ENCODE data around the gene GRIN2C.
"Not testable (repeated sequence)": the region's sequence is repeated elsewhere in the genome, so short reads cannot be mapped to it uniquely, and the experiment has no call there.

Gene GRIN2C

GRCh38 chr17:74859459-74860228 is at the start of gene GRIN2C:
GRIN2C (minus strand) TSS chr17:74859885; CDS start chr17:74855092, 4,793 bp downstream.
- peak in 1 of 3 experiments; percentile 15 for DNase-seq

GRCh38 chr17:74909097-74909496 is 49.4 kb upstream of the GRIN2C start:
- not testable (repeated sequence) for DNase-seq

DNA sequence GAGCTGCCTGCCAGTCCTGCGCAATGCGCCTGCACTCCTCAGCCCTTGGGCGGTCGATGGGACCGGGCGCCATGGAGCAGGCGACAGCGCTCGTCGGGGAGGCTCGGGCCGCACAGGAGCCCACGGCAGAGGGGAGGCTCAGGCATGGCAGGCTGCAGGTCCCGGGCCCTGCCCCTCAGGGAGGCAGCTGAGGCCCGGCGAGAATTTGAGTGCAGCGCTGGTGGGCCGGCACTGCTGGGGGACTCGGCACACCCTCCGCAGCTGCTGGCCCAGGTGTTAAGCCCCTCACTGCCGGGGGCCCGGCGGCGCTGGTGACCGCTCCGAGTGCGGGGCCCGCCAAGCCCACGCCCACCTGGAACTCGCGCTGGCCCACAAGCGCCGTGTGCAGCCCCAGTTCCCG is 47.3 kb upstream of the GRIN2C start:
- no peak for DNase-seq

- not testable (repeated sequence) for DNase-seq
Measured at GRCh38 chr17:74906214-74906793, 46.6 kb upstream of the GRIN2C start.

- no peak for DNase-seq
Measured at GRCh38 chr17:74904687-74905409, 45.2 kb upstream of the GRIN2C start.

GRCh38 chr17:74903671-74904070 is 44.0 kb upstream of the GRIN2C start:
- no peak for DNase-seq

- no peak for DNase-seq
Measured at GRCh38 chr17:74903034-74903433, 43.3 kb upstream of the GRIN2C start.

- DNase-seq: no peak
Measured at GRCh38 chr17:74901353-74902135, 41.9 kb upstream of the GRIN2C start.

DNA sequence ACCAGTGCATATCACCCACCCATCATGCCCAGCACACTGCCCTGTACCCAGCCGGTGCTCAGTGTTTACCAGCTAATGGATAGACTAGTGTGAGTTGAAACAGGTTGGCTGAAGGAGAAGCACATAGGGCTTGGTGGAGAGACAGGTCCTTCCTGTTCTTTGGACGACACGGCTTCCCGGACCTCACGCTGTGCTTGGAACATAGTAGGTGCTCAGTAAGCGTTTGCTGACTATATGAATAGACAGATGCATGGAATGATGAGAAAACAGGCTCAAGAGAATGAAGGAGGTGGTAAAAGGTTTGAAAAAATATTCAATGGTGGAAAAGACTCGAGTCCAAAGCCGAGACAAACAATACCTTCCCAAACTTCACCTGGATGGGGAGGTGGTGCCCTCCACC is 40.5 kb upstream of the GRIN2C start:
- DNase-seq: no peak

DNA sequence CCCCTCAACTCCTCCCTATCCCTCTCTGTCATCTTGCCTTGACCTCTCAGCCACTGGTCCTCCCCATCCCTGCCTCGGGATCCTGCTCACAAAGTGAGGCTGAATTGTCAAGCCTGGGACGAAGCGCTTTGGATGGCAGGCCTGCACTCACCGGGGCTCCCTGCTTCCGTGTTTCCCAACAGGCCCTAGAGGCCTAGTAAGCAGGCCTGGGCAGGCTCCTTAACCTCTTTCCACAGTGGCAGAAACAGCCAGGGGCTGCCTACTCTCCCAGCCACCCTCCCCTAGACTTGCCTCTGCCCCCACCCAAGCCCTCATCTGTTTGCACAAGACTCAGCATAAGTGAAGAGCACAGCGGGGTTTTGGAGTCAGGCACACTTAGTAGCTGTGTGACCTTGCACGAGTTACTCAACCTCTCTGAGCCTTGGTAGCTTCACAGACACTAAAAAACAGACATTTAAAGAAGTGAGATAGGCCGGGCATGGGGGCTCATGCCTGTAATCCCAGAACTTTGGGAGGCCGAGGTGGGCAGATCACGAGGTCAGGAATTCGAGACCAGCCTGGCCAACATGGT is 38.8 kb upstream of the GRIN2C start:
- DNase-seq: no peak

DNA sequence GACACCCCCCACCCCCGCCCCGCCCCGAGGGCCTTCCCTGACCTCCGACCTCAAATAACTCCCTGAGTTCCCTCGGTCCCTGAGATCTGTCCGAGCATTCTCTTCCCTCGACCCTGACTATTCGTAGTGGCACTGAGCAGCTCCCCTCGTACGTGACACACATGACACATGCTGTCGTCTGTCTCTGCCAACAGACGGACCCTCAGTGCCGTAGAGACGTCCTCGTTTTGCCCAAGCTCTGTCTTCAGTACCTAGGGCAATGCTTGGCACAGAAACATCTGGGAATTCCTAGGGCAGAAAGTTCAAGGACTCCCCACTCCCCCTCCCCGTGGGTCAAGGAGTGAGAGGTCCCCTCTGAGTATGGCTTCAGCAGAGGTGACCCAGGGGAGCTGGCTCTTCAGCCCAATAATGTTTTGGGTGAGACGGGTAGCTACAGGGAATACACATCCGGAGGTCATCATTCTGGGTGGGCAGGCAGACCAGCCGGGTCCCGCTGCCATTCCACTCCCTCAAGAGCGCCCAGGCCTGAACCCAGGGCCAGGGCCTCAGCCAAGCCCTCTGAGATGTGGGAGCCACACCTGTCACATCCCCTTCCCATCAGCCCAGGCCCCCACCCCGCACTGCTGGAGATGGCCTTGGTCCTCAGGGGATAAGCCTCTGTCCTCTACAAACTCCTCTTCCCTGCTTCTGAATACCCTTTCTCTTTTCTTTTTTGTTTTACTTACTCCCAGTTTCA is 34.4 kb upstream of the GRIN2C start:
- no peak for DNase-seq

- peak in 2 of 3 experiments; percentile 46 to 50 for DNase-seq
Measured at GRCh38 chr17:74892974-74893911, 33.6 kb upstream of the GRIN2C start, which contains the start of gene FADS6. FADS6 (minus strand) TSS chr17:74893633; CDS start chr17:74893595, 38 bp downstream.

DNA sequence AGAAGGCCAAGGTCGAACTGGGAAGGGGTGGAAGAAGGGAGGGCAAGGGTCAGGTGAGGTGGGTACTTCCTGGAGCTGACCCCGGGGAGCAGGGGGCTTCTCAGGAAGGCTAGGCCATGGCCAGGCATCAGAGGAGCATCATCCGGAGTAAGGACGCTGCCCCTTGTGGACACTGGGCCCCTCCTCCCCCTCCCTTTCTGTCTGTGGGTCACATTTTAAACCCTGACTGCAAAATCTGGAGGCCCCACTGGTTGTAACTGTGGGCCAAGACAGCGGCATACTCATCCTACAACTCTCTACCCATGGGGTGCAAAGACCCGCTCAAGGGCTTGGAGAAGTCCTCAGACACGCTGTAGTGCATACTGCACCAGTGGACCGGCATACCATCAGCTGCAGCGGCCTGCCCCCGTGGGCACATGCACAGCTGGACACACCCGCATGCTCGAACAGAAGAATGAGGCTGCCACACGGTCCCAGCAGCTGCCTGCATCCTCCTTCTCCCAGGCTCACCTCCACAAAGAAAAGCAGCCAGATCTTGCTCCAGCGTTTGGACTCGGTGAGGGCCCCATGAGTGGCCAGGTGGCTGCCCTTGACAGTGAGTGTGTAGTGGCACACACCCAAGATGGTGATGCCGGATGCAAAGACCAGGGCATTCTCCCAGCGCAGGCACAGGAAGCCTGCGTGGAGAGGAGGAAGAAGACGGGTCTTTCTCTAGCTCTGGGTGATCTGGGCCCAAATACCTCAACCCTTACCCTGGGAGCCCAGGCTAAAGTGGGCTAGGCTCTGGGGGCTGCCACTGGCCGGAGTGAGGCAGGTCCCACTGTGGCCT is 32.5 kb upstream of the GRIN2C start:
- DNase-seq: peak in 1 of 3 experiments; percentile 4

GRCh38 chr17:74890554-74890953 is 30.9 kb upstream of the GRIN2C start:
- DNase-seq: no peak

DNA sequence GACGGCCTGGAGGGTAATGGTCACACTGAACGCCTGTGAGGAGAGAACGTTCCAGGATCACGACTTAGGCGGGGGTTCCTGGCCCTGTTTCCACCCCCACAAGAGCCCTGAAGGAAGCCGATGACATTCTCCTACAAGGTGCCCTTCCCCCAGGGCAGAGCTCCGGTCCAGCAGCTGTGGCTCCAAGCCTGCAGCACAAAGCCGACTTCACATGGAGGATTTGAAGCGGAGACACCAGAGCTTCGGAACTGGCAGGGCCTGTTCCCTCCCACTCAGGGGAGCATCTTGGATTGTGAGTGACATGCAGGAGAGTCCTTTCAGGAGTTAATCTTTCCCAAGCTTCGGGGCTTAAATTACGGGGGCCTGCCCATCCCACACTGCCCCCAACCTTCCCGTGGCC is 28.8 kb upstream of the GRIN2C start:
- no peak for DNase-seq

- DNase-seq: no peak
Measured at GRCh38 chr17:74883241-74883745, 23.6 kb upstream of the GRIN2C start.

DNA sequence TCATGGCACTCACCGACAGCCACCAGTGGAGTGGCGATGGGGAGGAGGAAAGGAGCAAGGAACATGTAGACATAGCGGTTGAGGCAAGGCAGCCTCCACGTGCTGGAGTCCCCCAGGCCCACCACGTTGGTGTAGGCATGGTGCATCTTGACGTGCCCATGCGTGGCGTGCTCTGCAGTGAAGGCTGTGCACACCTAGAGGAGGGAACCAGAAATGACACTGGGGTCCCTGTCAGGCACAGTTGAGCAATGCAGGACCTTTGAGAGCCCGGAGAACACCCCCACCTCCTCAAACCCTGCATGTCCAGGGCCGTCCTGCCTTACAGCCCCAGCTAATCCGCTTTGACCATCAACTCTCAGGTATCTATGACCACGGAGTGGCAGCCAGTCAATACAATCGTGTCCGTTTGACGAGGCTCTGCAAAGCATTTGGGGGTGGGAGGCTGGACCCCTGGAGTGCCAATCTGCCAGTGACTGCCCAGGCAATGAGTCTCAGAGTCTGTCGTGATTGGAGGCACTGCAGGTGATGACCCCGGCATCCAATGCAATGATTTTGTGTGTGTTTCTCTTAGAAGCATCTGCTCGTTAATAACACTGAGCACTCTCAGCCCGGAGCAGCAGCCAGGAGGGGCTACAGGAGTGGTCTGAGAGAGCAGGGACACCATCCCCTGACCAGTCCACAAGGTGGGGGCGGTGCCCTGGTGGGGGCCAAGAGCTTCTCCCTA is 23.0 kb upstream of the GRIN2C start:
- DNase-seq: no peak

GRCh38 chr17:74881073-74881472 is 21.4 kb upstream of the GRIN2C start:
- DNase-seq: no peak

- no peak for DNase-seq
Measured at GRCh38 chr17:74879308-74879707, 19.6 kb upstream of the GRIN2C start.
